Neutrophil (primary cell): ENCODE measurements around the gene KLHDC7A.

Experiments
- H3K27ac ChIP-seq: fragments of 200-600 bp; sonication (generic); 2 replicates; pipeline ENCODE4 v1.5.1; 2016; ENCODE audit warnings: mild to moderate bottlenecking, moderate library complexity
- H3K27me3 ChIP-seq: fragments of 200-600 bp; sonication (generic); 2 replicates; pipeline ENCODE4 v1.6.0; 2016; ENCODE audit warnings: mild to moderate bottlenecking
- H3K36me3 ChIP-seq: fragments of 200-600 bp; sonication (generic); 2 replicates; pipeline ENCODE4 v1.5.1; 2017
- H3K4me1 ChIP-seq, 2 experiments: fragments of 200-600 bp in 1 of 2; sonication (generic) in 1 of 2; 1 replicate in 1 of 2; 2 replicates in 1 of 2; pipeline versions ENCODE4 v1.5.1 to v1.6.1; 2013 to 2016; ENCODE audit warnings: low read depth in 1 of 2, low read length in 1 of 2, mild to moderate bottlenecking in 1 of 2, moderate library complexity in 1 of 2; ENCODE audit not compliant: control insufficient read depth in 1 of 2, insufficient read depth in 1 of 2
- H3K4me3 ChIP-seq, 2 experiments: fragments of 200-600 bp in 1 of 2; sonication (generic) in 1 of 2; 1 replicate in 1 of 2; 2 replicates in 1 of 2; pipeline ENCODE4 v1.5.1; 2013 to 2016; ENCODE audit warnings: low read depth in 1 of 2, low read length in 1 of 2, mild to moderate bottlenecking in 1 of 2, moderate library complexity in 1 of 2
- H3K9me3 ChIP-seq: fragments of 200-600 bp; sonication (generic); 2 replicates; pipeline ENCODE4 v1.5.1; 2016
- TF ChIP-seq, protein P1 (sequence below): fragments of 200-600 bp; sonication (generic); IDR thresholded peaks from 2 replicates; pipeline ENCODE4 v1.5.1; 2016; ENCODE audit warnings: antibody characterized with exemption

KLHDC7A gene

DNA sequence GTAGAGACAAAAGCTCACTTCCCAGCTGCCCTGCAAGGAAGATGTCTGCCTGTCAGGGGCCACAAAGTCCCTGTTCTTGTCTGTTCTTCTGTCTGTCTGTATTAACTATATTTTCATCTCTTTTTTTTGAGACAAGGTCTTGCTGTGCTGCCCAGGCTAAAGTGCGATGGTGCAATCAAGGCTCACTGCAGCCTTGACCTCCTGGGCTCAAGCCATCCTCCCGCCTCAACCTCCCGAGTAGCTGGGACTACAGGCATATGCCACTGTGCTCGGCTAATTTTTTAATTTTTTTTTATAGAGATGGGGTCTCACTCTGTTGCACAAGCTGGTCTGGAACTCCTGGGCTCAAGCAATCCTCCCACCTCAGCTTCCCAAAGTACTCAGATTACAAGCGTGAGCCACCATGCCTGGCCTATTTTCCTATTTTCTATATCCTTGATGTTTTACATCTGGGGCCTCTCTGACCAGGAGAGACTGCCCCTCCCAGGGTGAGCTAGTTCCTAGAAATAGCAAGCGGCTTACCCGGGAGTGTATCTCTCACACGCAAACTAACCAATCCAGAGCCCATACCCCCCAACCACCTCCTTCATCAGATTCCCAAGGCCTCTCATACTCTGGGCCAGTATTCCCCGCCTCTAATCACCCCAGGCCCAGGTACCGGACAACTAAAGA lies 5.4 kb upstream of the KLHDC7A start:
- H3K9me3 ChIP-seq: no peaks in the 10 kb centered on the region
- no peak overlapping the region for H3K4me3 ChIP-seq
- H3K36me3 ChIP-seq: no peaks in the 10 kb centered on the region
- peaks cover 5% of the 10 kb centered on the region for H3K27me3 ChIP-seq
- TF ChIP-seq, protein P1, sequence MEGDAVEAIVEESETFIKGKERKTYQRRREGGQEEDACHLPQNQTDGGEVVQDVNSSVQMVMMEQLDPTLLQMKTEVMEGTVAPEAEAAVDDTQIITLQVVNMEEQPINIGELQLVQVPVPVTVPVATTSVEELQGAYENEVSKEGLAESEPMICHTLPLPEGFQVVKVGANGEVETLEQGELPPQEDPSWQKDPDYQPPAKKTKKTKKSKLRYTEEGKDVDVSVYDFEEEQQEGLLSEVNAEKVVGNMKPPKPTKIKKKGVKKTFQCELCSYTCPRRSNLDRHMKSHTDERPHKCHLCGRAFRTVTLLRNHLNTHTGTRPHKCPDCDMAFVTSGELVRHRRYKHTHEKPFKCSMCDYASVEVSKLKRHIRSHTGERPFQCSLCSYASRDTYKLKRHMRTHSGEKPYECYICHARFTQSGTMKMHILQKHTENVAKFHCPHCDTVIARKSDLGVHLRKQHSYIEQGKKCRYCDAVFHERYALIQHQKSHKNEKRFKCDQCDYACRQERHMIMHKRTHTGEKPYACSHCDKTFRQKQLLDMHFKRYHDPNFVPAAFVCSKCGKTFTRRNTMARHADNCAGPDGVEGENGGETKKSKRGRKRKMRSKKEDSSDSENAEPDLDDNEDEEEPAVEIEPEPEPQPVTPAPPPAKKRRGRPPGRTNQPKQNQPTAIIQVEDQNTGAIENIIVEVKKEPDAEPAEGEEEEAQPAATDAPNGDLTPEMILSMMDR: no peak
- H3K4me1 ChIP-seq: no peaks in the 10 kb centered on the region
- H3K27ac ChIP-seq: no peak overlapping the region

- Histone ChIP-seq H3K27ac (no peak overlapping the region), H3K36me3 (no peaks in the 10 kb centered on the region), H3K27me3 (peaks cover 13% of the 10 kb centered on the region), H3K4me1 (no peaks in the 10 kb centered on the region), H3K4me3 (no peak overlapping the region), H3K9me3 (no peaks in the 10 kb centered on the region)
- TF ChIP-seq, protein P1: no peak
These were observed 1.3 kb upstream of the KLHDC7A start for GRCh38 chr1:18479454-18479853.

DNA sequence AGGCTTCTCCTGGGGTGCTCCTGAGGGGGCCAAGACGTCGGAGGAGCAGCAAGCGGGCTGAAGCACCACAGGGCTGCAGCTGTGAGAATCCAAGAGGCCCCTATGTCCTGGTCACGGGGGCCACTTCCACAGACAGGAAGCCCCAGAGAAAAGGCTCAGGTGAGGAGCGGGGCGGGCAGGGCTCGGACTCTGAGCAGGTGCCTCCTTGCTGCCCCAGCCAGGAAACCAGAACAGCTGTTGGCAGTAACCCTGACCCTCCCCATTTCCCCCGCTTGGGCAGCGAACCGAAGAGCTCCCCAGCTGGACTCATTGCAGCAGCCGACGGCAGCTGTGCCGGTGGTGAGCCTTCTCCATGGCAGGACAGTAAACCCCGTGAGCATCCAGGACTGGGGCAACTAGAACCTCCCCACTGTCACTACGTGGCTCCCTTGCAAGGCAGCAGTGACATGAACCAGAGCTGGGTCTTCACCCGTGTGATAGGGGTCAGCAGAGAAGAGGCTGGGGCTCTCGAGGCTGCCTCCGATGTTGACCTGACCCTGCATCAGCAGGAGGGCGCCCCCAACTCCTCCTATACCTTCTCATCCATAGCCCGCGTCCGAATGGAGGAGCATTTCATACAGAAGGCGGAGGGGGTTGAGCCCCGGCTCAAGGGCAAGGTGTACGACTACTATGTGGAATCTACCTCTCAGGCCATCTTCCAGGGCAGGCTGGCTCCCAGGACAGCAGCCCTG lies 625 bp downstream of the KLHDC7A start:
- Histone ChIP-seq H3K9me3 (no peaks in the 10 kb centered on the region), H3K36me3 (no peaks in the 10 kb centered on the region), H3K4me3 (no peak overlapping the region), H3K27me3 (peaks cover 13% of the 10 kb centered on the region), H3K4me1 (no peaks in the 10 kb centered on the region), H3K27ac (no peak overlapping the region)
- TF ChIP-seq, protein P1: no peak

DNA sequence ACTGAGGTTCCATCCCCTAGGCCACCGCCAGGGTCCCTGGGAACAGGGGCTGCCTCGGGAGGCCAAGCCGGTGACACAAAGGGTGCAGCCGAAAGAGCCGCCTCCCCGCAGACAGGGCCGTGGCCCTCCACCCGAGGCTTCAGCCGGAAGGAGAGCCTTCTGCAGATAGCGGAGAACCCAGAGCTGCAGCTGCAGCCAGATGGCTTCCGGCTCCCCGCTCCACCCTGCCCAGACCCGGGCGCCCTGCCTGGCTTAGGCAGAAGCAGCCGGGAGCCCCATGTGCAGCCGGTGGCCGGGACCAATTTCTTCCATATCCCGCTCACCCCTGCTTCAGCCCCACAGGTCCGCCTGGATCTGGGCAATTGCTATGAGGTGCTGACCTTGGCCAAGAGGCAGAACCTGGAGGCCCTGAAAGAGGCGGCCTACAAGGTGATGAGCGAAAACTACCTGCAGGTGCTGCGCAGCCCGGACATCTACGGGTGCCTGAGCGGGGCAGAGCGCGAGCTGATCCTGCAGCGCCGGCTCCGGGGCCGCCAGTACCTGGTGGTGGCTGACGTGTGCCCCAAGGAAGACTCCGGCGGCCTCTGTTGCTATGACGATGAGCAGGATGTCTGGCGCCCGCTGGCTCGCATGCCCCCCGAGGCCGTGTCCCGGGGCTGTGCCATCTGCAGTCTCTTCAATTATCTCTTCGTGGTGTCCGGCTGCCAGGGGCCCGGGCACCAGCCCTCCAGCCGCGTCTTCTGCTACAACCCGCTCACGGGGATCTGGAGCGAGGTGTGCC lies 1.4 kb downstream of the KLHDC7A start:
- Histone ChIP-seq H3K4me3 (no peak overlapping the region), H3K27ac (no peak overlapping the region), H3K4me1 (no peaks in the 10 kb centered on the region), H3K36me3 (no peaks in the 10 kb centered on the region), H3K9me3 (no peaks in the 10 kb centered on the region), H3K27me3 (peaks cover 13% of the 10 kb centered on the region)
- TF ChIP-seq, protein P1: no peak

GRCh38 chr1:18482721-18483425 lies 2.1 kb downstream of the KLHDC7A start:
- H3K9me3 ChIP-seq: no peaks in the 10 kb centered on the region
- TF ChIP-seq, protein P1: no peak

More at GRCh38 chr1:18482721-18483425, 2.1 kb downstream of the KLHDC7A start:
- no peak overlapping the region for H3K4me3 ChIP-seq
- H3K4me1 ChIP-seq: no peaks in the 10 kb centered on the region
- no peak overlapping the region for H3K27ac ChIP-seq
- H3K36me3 ChIP-seq: no peaks in the 10 kb centered on the region
- peaks cover 13% of the 10 kb centered on the region for H3K27me3 ChIP-seq
